CD14-positive monocyte (primary cell): ENCODE measurements around the gene HTRA3. TPM values are rescaled to one million over a fixed set of nuclear protein-coding genes. Genes with fewer than 3 reads are reported as not detected.

Source experiments
- DNase-seq, 3 donors: peaks; one replicate each; pipeline ENCODE4 v3.0.0-alpha.2; 2011 to 2022
- H2AFZ ChIP-seq: 2 replicates; pipeline ENCODE4 v1.6.0; 2012; ENCODE audit warnings: mild to moderate bottlenecking, low read depth, low read length, inconsistent platforms; ENCODE audit not compliant: insufficient read depth, poor library complexity, severe bottlenecking
- H3K27ac ChIP-seq, 2 donors: 1 replicate in 1 of 2; 2 replicates in 1 of 2; pipeline ENCODE4 v1.5.1; 2012 to 2013; ENCODE audit warnings: low read length in 2 of 2, control low read depth in 1 of 2, inconsistent platforms in 1 of 2, low read depth in 1 of 2, mild to moderate bottlenecking in 1 of 2
- H3K27me3 ChIP-seq, 2 donors: one replicate each; pipeline versions ENCODE4 v1.6.0 to v1.6.1; 2011 to 2013; ENCODE audit warnings: low read length in 2 of 2; ENCODE audit not compliant: control insufficient read depth in 2 of 2, insufficient read depth in 2 of 2
- H3K36me3 ChIP-seq, 2 donors: replicated peaks in 1 of 2; 1 replicate in 1 of 2; 2 replicates in 1 of 2; pipeline versions ENCODE4 v1.5.1 to v1.6.1; 2012 to 2013; ENCODE audit warnings: low read length in 2 of 2, control low read depth in 1 of 2, inconsistent platforms in 1 of 2, mild to moderate bottlenecking in 1 of 2; ENCODE audit not compliant: insufficient read depth in 2 of 2, control insufficient read depth in 1 of 2
- H3K4me1 ChIP-seq, 2 donors: 1 replicate in 1 of 2; 2 replicates in 1 of 2; pipeline versions ENCODE4 v1.5.1 to v1.6.1; 2012 to 2013; ENCODE audit warnings: low read length in 2 of 2, control low read depth in 1 of 2, inconsistent platforms in 1 of 2, mild to moderate bottlenecking in 1 of 2, moderate library complexity in 1 of 2; ENCODE audit not compliant: insufficient read depth in 2 of 2, control insufficient read depth in 1 of 2
- H3K4me2 ChIP-seq: replicated peaks from 2 replicates; pipeline ENCODE3; 2012; ENCODE audit warnings: low read length, moderate library complexity, mild to moderate bottlenecking; ENCODE audit not compliant: poor library complexity, severe bottlenecking; ENCODE audit errors: extremely low read depth
- H3K4me3 ChIP-seq, 3 experiments: fragments of 200-600 bp in 1 of 3; sonication (generic) in 1 of 3; replicated peaks in 1 of 3; 1 replicate in 2 of 3; 2 replicates in 1 of 3; pipeline ENCODE4 v1.5.1; 2011 to 2013; ENCODE audit warnings: low read length in 3 of 3, mild to moderate bottlenecking in 3 of 3, control low read depth in 2 of 3, low read depth in 2 of 3, inconsistent platforms in 1 of 3, moderate library complexity in 1 of 3
- H3K79me2 ChIP-seq: 2 replicates; pipeline ENCODE4 v1.6.0; 2012; ENCODE audit warnings: mild to moderate bottlenecking, control low read depth, inconsistent platforms, low read length, moderate library complexity; ENCODE audit not compliant: insufficient read depth
- H3K9ac ChIP-seq: 2 replicates; pipeline ENCODE4 v1.6.0; 2017; ENCODE audit warnings: low read length, mild to moderate bottlenecking; ENCODE audit not compliant: insufficient read depth, poor library complexity, severe bottlenecking
- H3K9me3 ChIP-seq, 2 donors: replicated peaks in 1 of 2; 1 replicate in 1 of 2; 2 replicates in 1 of 2; pipeline versions ENCODE4 v1.5.1 to v1.6.1; 2012 to 2013; ENCODE audit warnings: low read length in 2 of 2, control low read depth in 1 of 2; ENCODE audit not compliant: control insufficient read depth in 1 of 2, insufficient read depth in 1 of 2
- H4K20me1 ChIP-seq: 2 replicates; pipeline ENCODE4 v1.6.0; 2012; ENCODE audit warnings: mild to moderate bottlenecking, low read length, control low read depth, moderate library complexity; ENCODE audit not compliant: insufficient read depth
- H3K27ac Mint-ChIP-seq, 7 donors: one replicate each; pipeline ENCODE4 v1.8.0; 2020; ENCODE audit warnings: mild to moderate bottlenecking in 7 of 7, mixed read lengths in 7 of 7, moderate library complexity in 6 of 7, inconsistent platforms in 2 of 7
- H3K27me3 Mint-ChIP-seq, 3 donors: one replicate each; pipeline ENCODE4 v1.8.0; 2021 to 2022; ENCODE audit warnings: low read depth in 3 of 3, mild to moderate bottlenecking in 3 of 3, mixed read lengths in 3 of 3, moderate library complexity in 3 of 3, inconsistent platforms in 1 of 3
- H3K36me3 Mint-ChIP-seq, 2 donors: one replicate each; pipeline ENCODE4 v1.8.0; 2020; ENCODE audit warnings: mixed read lengths in 2 of 2, inconsistent platforms in 1 of 2, mild to moderate bottlenecking in 1 of 2
- H3K4me1 Mint-ChIP-seq: one replicate; pipeline ENCODE4 v1.8.0; 2020; ENCODE audit warnings: mild to moderate bottlenecking, mixed read lengths
- H3K4me3 Mint-ChIP-seq, 2 donors: one replicate each; pipeline ENCODE4 v1.8.0; 2020; ENCODE audit warnings: mild to moderate bottlenecking in 2 of 2, mixed read lengths in 2 of 2, moderate library complexity in 1 of 2
- H3K9me3 Mint-ChIP-seq, 7 donors: one replicate each; pipeline ENCODE4 v1.8.0; 2020 to 2022; ENCODE audit warnings: mixed read lengths in 7 of 7, mild to moderate bottlenecking in 6 of 7, moderate library complexity in 6 of 7, inconsistent platforms in 2 of 7
- WGBS: methylation state at CpG from one replicate; pipeline ENCODE4 v1.1.5; 2013; ENCODE audit warnings: missing lambda C conversion rate; ENCODE audit not compliant: insufficient coverage; 5-methylcytosine and 5-hydroxymethylcytosine counted together
- intact Hi-C, 2 donors: fragments of 100-400 bp; cut with micrococcal nuclease; formaldehyde crosslinking; loops; one replicate each; pipeline versions ENCODE4 v1.15.0 to v1.15.1; 2023
- polyA plus RNA-seq, 3 donors: library from polyadenylated mRNA; depleted of rRNA in 1 of 3; unstranded in 2 of 3; stranded (reverse) in 1 of 3; fragments of 300-500 nt in 2 of 3; fragments of >200 nt in 1 of 3; fragmentation: Illumina TruSeq in 2 of 3; gene quantifications; 1 replicate in 2 of 3; 2 replicates in 1 of 3; pipeline ENCODE4 v1.2.3, GENCODE V29; 2012 to 2021
- TF ChIP-seq, protein P1 (sequence below): fragments of 200-600 bp; IDR thresholded peaks from one replicate; pipeline ENCODE4 v1.8.0; 2022; ENCODE audit warnings: antibody characterized with exemption, mild to moderate bottlenecking

Gene HTRA3
- polyA plus RNA-seq, 3 donors: not detected

DNA sequence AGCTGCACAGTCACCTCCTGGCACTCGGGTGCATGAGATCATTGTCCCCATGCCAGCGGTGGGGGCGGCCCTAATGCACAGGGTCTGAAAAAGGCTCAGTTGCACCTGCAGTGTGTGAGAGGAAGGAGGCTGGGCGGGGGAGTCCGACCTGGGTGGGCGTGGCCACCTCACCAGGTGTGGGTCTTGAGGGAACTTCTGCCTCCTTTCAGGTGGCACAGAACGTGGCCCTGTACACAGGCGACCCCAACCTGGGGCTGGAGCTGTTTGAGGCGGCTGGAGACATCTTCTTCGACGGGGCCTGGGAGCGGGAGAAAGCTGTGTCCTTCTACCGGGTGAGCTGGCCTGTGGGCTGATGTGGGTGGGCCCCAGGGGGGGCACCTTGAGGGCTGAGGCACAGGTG is 34.3 kb upstream of the HTRA3 start:
- intact Hi-C loops: no loop called here
- Histone ChIP-seq H3K36me3 (peaks cover 92 to 96% of the 10 kb centered on the region in 2 donors), H3K4me3 (no peak overlapping the region), H3K4me1 (peaks cover 8 to 11% of the 10 kb centered on the region in 2 donors), H3K79me2 (no peaks in the 10 kb centered on the region), H3K9me3 (no peaks in the 10 kb centered on the region), H2AFZ (no peak overlapping the region), H4K20me1 (peaks cover 98% of the 10 kb centered on the region), H3K4me2 (no peak overlapping the region), H3K9ac (no peak overlapping the region), H3K27me3 (no peaks in the 10 kb centered on the region), H3K27ac (no peak overlapping the region)
- Mint-ChIP-seq H3K27ac (no peak overlapping the region), H3K27me3 (peaks cover 0 to 1% (median 0%) of the 10 kb centered on the region in 3 donors), H3K9me3 (peaks cover 0 to 2% (median 0%) of the 10 kb centered on the region in 7 donors), H3K36me3 (peaks cover 37 to 40% of the 10 kb centered on the region in 2 donors), H3K4me1 (peaks cover 17% of the 10 kb centered on the region), H3K4me3 (no peak overlapping the region)
- TF ChIP-seq, protein P1, sequence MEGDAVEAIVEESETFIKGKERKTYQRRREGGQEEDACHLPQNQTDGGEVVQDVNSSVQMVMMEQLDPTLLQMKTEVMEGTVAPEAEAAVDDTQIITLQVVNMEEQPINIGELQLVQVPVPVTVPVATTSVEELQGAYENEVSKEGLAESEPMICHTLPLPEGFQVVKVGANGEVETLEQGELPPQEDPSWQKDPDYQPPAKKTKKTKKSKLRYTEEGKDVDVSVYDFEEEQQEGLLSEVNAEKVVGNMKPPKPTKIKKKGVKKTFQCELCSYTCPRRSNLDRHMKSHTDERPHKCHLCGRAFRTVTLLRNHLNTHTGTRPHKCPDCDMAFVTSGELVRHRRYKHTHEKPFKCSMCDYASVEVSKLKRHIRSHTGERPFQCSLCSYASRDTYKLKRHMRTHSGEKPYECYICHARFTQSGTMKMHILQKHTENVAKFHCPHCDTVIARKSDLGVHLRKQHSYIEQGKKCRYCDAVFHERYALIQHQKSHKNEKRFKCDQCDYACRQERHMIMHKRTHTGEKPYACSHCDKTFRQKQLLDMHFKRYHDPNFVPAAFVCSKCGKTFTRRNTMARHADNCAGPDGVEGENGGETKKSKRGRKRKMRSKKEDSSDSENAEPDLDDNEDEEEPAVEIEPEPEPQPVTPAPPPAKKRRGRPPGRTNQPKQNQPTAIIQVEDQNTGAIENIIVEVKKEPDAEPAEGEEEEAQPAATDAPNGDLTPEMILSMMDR: no peak
- WGBS: 85% methylated on average over 13 of the region's 13 CpGs
- DNase-seq: no peak

DNA sequence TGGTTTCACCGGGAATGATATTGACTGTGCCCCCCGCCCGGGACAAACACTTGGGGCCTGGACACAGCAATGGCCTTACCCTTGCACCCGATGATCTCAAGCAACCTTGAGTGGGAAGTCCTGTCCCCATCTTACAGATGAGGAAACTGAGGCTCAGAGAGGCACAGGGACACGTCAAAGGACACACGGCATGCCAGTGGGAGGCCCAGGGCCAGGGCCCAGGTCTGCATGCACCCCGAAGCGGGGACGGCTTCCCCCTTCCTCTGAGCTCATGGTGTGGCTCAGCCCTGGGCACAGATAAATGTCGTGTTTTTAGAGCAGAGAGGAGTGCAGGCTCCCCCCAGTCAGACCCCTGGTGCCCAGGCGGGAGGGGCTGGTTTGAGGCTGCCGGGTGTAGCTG is 33.9 kb upstream of the HTRA3 start:
- H3K9ac ChIP-seq: no peak overlapping the region
- H3K4me3 ChIP-seq: no peak overlapping the region
- Mint-ChIP-seq H3K36me3 (peaks cover 40 to 41% of the 10 kb centered on the region in 2 donors), H3K4me3 (no peak overlapping the region), H3K9me3 (peaks cover 0 to 2% (median 0%) of the 10 kb centered on the region in 7 donors), H3K27ac (peak overlapping the region in 1 of 7 donors; percentile 42), H3K4me1 (peaks cover 18% of the 10 kb centered on the region), H3K27me3 (peaks cover 0 to 1% (median under 1%) of the 10 kb centered on the region in 3 donors)
- H4K20me1 ChIP-seq: peaks cover 98% of the 10 kb centered on the region
- no peaks in the 10 kb centered on the region for H3K27me3 ChIP-seq
- peaks cover 97 to 98% of the 10 kb centered on the region in 2 donors for H3K36me3 ChIP-seq
- H3K79me2 ChIP-seq: no peaks in the 10 kb centered on the region
- peaks cover 13 to 16% of the 10 kb centered on the region in 2 donors for H3K4me1 ChIP-seq
- H3K4me2 ChIP-seq: no peak overlapping the region
- no peak overlapping the region for H3K27ac ChIP-seq
- intact Hi-C loops: no loop called here
- no peak overlapping the region for H2AFZ ChIP-seq
- TF ChIP-seq, protein P1: no peak
- no peaks in the 10 kb centered on the region for H3K9me3 ChIP-seq
- WGBS: 96% methylated on average over 9 of the region's 12 CpGs
- no peak for DNase-seq
